ENCODE results near the gene PLXNA4. TPM values are rescaled to one million over a fixed set of nuclear protein-coding genes. Genes with fewer than 3 reads are reported as not detected.

PLXNA4 gene
- total RNA-seq, 1 experiment from 2014 or later: 0.81 TPM

DNA sequence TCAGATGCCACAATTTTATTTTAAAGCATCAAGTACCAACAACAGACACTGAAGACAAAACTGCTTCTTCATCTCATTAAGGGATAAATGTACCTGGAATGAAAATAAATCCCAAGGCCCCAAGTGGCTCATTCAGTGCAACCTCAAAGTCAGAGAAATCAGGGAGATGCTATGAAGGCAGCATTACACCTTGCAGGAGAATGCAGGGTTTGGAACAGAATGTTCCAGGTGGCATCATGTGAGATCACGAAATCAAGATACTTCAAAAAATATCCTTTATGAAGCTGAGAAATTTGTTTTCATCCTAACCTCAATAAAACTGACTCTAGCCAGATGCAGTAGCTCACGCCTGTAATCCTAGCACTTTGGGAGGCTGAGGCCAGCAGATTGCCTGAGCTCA, 477.1 kb downstream of the PLXNA4 start (continued):
- TF ChIP-seq, protein P1, sequence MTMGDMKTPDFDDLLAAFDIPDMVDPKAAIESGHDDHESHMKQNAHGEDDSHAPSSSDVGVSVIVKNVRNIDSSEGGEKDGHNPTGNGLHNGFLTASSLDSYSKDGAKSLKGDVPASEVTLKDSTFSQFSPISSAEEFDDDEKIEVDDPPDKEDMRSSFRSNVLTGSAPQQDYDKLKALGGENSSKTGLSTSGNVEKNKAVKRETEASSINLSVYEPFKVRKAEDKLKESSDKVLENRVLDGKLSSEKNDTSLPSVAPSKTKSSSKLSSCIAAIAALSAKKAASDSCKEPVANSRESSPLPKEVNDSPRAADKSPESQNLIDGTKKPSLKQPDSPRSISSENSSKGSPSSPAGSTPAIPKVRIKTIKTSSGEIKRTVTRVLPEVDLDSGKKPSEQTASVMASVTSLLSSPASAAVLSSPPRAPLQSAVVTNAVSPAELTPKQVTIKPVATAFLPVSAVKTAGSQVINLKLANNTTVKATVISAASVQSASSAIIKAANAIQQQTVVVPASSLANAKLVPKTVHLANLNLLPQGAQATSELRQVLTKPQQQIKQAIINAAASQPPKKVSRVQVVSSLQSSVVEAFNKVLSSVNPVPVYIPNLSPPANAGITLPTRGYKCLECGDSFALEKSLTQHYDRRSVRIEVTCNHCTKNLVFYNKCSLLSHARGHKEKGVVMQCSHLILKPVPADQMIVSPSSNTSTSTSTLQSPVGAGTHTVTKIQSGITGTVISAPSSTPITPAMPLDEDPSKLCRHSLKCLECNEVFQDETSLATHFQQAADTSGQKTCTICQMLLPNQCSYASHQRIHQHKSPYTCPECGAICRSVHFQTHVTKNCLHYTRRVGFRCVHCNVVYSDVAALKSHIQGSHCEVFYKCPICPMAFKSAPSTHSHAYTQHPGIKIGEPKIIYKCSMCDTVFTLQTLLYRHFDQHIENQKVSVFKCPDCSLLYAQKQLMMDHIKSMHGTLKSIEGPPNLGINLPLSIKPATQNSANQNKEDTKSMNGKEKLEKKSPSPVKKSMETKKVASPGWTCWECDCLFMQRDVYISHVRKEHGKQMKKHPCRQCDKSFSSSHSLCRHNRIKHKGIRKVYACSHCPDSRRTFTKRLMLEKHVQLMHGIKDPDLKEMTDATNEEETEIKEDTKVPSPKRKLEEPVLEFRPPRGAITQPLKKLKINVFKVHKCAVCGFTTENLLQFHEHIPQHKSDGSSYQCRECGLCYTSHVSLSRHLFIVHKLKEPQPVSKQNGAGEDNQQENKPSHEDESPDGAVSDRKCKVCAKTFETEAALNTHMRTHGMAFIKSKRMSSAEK (CRISPR knock-in tag; IDR thresholded peaks at IDR 0.05; ENCODE audit: borderline replicate concordance): no peak
- no peak for TF ChIP-seq NR1H2 (CRISPR knock-in tag; IDR thresholded peaks at IDR 0.05)

DNA sequence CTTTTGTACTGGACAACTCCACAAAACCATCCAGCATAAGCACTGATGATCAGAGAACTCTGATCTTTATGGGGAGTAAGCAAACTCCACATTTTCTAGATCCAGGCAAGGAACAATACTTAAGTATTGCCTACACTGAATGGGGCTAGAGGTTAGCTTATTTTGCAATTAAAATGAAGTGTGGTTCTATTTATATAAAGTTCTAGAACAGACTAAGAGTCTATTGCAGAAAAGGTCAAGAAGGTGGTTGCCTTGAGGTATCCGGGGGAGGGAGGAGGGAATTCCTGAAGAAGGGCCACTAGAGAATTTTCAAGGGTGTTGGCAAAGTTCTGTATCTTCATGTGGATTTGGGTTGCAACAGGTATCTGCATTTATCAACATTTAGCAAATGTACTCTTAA, 477.9 kb downstream of the PLXNA4 start:
- H3K27ac Mint-ChIP-seq: no peak overlapping the region
- CTCF ChIA-PET: no interaction called here
- H3K4me1 Mint-ChIP-seq: peaks cover 4% of the 10 kb centered on the region; the same call in 1 of the 2 replicates
- ATAC-seq (no peak), DNase-seq (ENCODE audit: low spot score) (no peak)
- no peaks in the 10 kb centered on the region; the same call in none of the 2 replicates for H3K27me3 Mint-ChIP-seq (ENCODE audit: low read depth)
- no peak overlapping the region for H3K4me3 Mint-ChIP-seq
- TF ChIP-seq, protein P2, sequence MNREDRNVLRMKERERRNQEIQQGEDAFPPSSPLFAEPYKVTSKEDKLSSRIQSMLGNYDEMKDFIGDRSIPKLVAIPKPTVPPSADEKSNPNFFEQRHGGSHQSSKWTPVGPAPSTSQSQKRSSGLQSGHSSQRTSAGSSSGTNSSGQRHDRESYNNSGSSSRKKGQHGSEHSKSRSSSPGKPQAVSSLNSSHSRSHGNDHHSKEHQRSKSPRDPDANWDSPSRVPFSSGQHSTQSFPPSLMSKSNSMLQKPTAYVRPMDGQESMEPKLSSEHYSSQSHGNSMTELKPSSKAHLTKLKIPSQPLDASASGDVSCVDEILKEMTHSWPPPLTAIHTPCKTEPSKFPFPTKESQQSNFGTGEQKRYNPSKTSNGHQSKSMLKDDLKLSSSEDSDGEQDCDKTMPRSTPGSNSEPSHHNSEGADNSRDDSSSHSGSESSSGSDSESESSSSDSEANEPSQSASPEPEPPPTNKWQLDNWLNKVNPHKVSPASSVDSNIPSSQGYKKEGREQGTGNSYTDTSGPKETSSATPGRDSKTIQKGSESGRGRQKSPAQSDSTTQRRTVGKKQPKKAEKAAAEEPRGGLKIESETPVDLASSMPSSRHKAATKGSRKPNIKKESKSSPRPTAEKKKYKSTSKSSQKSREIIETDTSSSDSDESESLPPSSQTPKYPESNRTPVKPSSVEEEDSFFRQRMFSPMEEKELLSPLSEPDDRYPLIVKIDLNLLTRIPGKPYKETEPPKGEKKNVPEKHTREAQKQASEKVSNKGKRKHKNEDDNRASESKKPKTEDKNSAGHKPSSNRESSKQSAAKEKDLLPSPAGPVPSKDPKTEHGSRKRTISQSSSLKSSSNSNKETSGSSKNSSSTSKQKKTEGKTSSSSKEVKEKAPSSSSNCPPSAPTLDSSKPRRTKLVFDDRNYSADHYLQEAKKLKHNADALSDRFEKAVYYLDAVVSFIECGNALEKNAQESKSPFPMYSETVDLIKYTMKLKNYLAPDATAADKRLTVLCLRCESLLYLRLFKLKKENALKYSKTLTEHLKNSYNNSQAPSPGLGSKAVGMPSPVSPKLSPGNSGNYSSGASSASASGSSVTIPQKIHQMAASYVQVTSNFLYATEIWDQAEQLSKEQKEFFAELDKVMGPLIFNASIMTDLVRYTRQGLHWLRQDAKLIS (CRISPR knock-in tag; IDR thresholded peaks at IDR 0.05; ENCODE audit: borderline replicate concordance): no peak
- no peak for TF ChIP-seq ZNF263 (CRISPR knock-in tag; IDR thresholded peaks at IDR 0.05; ENCODE audit: low read depth)
- TF ChIP-seq PRRX2 (CRISPR knock-in tag; IDR thresholded peaks at IDR 0.05): no peak
- TF ChIP-seq ZNF232 (CRISPR knock-in tag; IDR thresholded peaks at IDR 0.05): no peak
- TF ChIP-seq, protein P3, sequence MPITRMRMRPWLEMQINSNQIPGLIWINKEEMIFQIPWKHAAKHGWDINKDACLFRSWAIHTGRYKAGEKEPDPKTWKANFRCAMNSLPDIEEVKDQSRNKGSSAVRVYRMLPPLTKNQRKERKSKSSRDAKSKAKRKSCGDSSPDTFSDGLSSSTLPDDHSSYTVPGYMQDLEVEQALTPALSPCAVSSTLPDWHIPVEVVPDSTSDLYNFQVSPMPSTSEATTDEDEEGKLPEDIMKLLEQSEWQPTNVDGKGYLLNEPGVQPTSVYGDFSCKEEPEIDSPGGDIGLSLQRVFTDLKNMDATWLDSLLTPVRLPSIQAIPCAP (CRISPR knock-in tag; IDR thresholded peaks at IDR 0.05): no peak
- no peak for TF ChIP-seq ZNF671 (CRISPR knock-in tag; IDR thresholded peaks at IDR 0.05)
- TF ChIP-seq GTF2I (CRISPR knock-in tag; conservative IDR thresholded peaks at IDR 0.05): no peak
- TF ChIP-seq TEAD1 (CRISPR knock-in tag; IDR thresholded peaks at IDR 0.05): no peak
- H3K9me3 Mint-ChIP-seq: no peaks in the 10 kb centered on the region
- no peaks in the 10 kb centered on the region for H3K36me3 Mint-ChIP-seq
- POLR2A ChIA-PET: no interaction called here

DNA sequence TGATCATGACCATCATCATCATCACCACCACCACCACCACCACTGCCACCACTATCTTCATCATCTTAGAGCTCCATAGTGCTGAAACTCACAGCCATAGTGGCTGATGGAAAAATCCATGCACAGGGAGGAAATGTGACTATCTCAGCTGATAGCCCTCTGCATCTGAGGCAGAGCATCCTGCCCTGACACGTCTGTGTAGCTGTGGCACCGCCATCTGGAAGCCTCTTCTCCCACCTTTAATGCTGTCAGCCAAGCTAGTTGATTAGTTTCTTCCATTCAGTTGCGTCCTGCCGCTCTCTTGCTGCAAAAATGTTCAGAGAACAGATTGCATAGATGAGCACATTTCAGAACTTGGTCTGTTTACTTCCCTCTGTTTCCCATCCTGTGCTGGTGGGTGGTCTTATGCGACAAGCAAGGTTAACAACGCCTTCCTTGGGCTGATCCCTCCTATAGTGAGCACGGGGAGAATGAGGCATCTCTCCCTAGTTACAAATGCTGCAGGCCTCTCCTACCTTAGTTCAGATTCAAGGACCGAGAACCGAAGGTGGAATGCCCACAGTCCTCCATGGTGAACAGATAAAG, 478.6 kb downstream of the PLXNA4 start:
- DNase-seq (ENCODE audit: low spot score) (no peak), ATAC-seq (no peak)
- Mint-ChIP-seq H3K27ac (no peak overlapping the region), H3K9me3 (no peaks in the 10 kb centered on the region), H3K36me3 (no peaks in the 10 kb centered on the region), H3K4me3 (no peak overlapping the region), H3K27me3 (ENCODE audit: low read depth) (no peaks in the 10 kb centered on the region; the same call in none of the 2 replicates), H3K4me1 (peaks cover 4% of the 10 kb centered on the region; the same call in 1 of the 2 replicates)
- ChIA-PET POLR2A (no interaction called here), CTCF (interaction anchor here (0.5 kb wide), 1 partner anchor 402 kb away, joined by 3 read pairs; no protein-coding TSS in a partner anchor)
- TF ChIP-seq, protein P4, sequence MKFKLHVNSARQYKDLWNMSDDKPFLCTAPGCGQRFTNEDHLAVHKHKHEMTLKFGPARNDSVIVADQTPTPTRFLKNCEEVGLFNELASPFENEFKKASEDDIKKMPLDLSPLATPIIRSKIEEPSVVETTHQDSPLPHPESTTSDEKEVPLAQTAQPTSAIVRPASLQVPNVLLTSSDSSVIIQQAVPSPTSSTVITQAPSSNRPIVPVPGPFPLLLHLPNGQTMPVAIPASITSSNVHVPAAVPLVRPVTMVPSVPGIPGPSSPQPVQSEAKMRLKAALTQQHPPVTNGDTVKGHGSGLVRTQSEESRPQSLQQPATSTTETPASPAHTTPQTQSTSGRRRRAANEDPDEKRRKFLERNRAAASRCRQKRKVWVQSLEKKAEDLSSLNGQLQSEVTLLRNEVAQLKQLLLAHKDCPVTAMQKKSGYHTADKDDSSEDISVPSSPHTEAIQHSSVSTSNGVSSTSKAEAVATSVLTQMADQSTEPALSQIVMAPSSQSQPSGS (CRISPR knock-in tag; IDR thresholded peaks at IDR 0.05; ENCODE audit: borderline replicate concordance, low read depth): no peak
- TF ChIP-seq, protein P5, sequence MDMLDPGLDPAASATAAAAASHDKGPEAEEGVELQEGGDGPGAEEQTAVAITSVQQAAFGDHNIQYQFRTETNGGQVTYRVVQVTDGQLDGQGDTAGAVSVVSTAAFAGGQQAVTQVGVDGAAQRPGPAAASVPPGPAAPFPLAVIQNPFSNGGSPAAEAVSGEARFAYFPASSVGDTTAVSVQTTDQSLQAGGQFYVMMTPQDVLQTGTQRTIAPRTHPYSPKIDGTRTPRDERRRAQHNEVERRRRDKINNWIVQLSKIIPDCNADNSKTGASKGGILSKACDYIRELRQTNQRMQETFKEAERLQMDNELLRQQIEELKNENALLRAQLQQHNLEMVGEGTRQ (CRISPR knock-in tag; IDR thresholded peaks at IDR 0.05): no peak
- TF ChIP-seq HMGA2 (CRISPR knock-in tag; IDR thresholded peaks at IDR 0.05) (no peak), KAT7 (CRISPR knock-in tag; IDR thresholded peaks at IDR 0.05; ENCODE audit: borderline replicate concordance) (no peak), ZNF138 (CRISPR knock-in tag; conservative IDR thresholded peaks at IDR 0.05) (no peak), TEAD1 (CRISPR knock-in tag; IDR thresholded peaks at IDR 0.05) (no peak), ESRRA (CRISPR knock-in tag; IDR thresholded peaks at IDR 0.05; ENCODE audit: borderline replicate concordance) (no peak), IRF2 (CRISPR knock-in tag; IDR thresholded peaks at IDR 0.05; ENCODE audit: borderline replicate concordance, low read depth) (no peak), NFE2L1 (CRISPR knock-in tag; IDR thresholded peaks at IDR 0.05) (no peak)
- TF ChIP-seq, protein P2 (CRISPR knock-in tag; IDR thresholded peaks at IDR 0.05; ENCODE audit: borderline replicate concordance): no peak

Measured in WTC11 (cell line).